ENCODE results near the gene SLC38A9.
A peak's percentile ranks its signal among the peaks of the same experiment; 100 is the strongest.

DNA sequence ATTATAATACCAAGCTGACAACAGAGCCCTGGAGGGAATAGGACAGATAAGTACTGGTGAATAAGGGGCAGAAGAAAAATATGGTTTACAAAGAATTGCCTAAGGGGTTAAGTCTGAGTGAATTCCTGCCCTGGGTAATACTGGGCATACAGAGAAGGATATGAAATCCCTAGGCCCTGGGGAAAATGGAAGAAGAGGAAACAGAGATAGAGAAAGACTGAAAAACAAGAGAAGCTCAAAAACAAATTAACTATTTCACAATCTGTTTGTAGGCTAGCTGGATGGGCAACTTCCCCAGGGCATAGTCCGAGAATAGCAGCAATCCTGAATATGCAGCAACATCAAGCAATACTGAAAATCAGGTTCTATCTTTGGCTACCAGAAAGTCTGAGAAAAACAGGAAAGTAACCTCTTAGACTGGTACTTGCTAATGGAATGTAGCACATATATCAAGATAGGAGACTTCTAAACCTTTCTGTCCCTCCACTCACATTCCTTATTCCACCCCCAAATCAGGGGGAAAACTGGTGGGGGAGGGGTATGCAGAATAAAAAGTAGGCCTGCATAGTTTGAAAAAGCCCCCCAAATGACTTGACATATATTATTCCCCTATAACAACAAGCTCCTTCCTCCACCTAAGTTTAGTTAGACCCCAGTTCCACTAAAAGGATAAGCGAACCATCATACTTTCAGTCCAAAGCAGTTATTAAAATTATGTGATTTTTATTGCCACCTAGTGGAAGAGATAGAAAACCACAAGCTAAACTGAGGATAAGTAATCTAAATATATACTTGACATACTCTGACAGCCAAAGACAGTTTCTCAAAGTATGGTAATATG is 20.6 kb downstream of the SLC38A9 start:
- TF ChIP-seq, protein P1, sequence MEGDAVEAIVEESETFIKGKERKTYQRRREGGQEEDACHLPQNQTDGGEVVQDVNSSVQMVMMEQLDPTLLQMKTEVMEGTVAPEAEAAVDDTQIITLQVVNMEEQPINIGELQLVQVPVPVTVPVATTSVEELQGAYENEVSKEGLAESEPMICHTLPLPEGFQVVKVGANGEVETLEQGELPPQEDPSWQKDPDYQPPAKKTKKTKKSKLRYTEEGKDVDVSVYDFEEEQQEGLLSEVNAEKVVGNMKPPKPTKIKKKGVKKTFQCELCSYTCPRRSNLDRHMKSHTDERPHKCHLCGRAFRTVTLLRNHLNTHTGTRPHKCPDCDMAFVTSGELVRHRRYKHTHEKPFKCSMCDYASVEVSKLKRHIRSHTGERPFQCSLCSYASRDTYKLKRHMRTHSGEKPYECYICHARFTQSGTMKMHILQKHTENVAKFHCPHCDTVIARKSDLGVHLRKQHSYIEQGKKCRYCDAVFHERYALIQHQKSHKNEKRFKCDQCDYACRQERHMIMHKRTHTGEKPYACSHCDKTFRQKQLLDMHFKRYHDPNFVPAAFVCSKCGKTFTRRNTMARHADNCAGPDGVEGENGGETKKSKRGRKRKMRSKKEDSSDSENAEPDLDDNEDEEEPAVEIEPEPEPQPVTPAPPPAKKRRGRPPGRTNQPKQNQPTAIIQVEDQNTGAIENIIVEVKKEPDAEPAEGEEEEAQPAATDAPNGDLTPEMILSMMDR (IDR thresholded peaks at IDR 0.05): peak in 1 of 3 donors; percentile 59
- TF ChIP-seq POLR2A (IDR thresholded peaks at IDR 0.05): no peak

Data from lower leg skin (tissue), 3 donors.